K562 treated with DMSO at 1 percent for 48 hours (cell line): ENCODE data around the gene ADH7. TPM values are rescaled to one million over a fixed set of nuclear protein-coding genes. Genes with fewer than 3 reads are reported as not detected.

Source experiments
- total RNA-seq: library from RNA; unstranded; fragments of 300-600 nt; gene quantifications from 2 replicates; pipeline ENCODE4 v1.2.3, GENCODE V29; 2022; ENCODE audit warnings: low replicate concordance; ENCODE audit errors: extremely low read depth

Gene ADH7
- not detected in 2 replicates for total RNA-seq

GRCh38 chr4:99435154-99435553 is at the start of gene ADH7:
Gene ADH7, minus strand, starts transcription at chr4:99435342. Its CDS starts 109 bp downstream, at chr4:99435233.

Other genes with a start within 250 kb of the ADH7 start
- gene ADH6, start 216.1 kb downstream of the ADH7 start, total RNA-seq = not detected in 2 replicates
- gene ADH1A, start 144.4 kb downstream of the ADH7 start, total RNA-seq = not detected in 2 replicates
- gene ADH1B, start 113.9 kb downstream of the ADH7 start, total RNA-seq = not detected in 2 replicates
- gene ADH1C, start 82.6 kb downstream of the ADH7 start, total RNA-seq = not detected in 2 replicates
- gene C4orf17, start 75.7 kb upstream of the ADH7 start, total RNA-seq = not detected in 2 replicates
- gene TRMT10A, start 128.7 kb upstream of the ADH7 start, total RNA-seq = not detected in 2 replicates
- gene MTTP, start 139.5 kb upstream of the ADH7 start, total RNA-seq = not detected in 2 replicates
- not detected in 2 replicates for gene C4orf54, start 222.5 kb upstream of the ADH7 start, total RNA-seq